NT2/D1 (cell line): ENCODE measurements around the gene RGS1.

Source experiments
- DNase-seq: peaks from one replicate; pipeline ENCODE4 v3.0.0-alpha.2; 2011; ENCODE audit warnings: low read depth, low spot score
- H3K27me3 ChIP-seq: 2 replicates; pipeline ENCODE4 v1.6.0; 2011; ENCODE audit warnings: mild to moderate bottlenecking; ENCODE audit not compliant: insufficient read length, insufficient read depth
- H3K36me3 ChIP-seq: 2 replicates; pipeline ENCODE4 v1.6.1; 2011; ENCODE audit warnings: mild to moderate bottlenecking, low read length, mixed read lengths; ENCODE audit not compliant: insufficient read depth, insufficient read length
- H3K4me1 ChIP-seq: 2 replicates; pipeline ENCODE4 v1.5.1; 2011; ENCODE audit not compliant: insufficient read depth, insufficient read length
- H3K4me3 ChIP-seq: 2 replicates; pipeline ENCODE4 v1.5.1; 2011; ENCODE audit warnings: low read depth; ENCODE audit not compliant: insufficient read length
- H3K9ac ChIP-seq: 2 replicates; pipeline ENCODE4 v1.6.0; 2011; ENCODE audit warnings: low read depth; ENCODE audit not compliant: insufficient read length
- H3K9me3 ChIP-seq: 2 replicates; pipeline ENCODE4 v1.5.1; 2011; ENCODE audit warnings: mild to moderate bottlenecking, low read length; ENCODE audit not compliant: insufficient read depth
- SUZ12 ChIP-seq: IDR thresholded peaks from 2 replicates; pipeline ENCODE4 v1.6.1; 2011; ENCODE audit not compliant: insufficient read length, insufficient read depth; ENCODE audit errors: extremely low read depth
- YY1 ChIP-seq: IDR thresholded peaks from 2 replicates; pipeline ENCODE4 v1.6.1; 2011; ENCODE audit not compliant: insufficient read length, insufficient read depth
- ZNF274 ChIP-seq: IDR thresholded peaks from 2 replicates; pipeline ENCODE4 v1.6.1; 2011; ENCODE audit warnings: mild to moderate bottlenecking, low read depth, low read length

The RGS1 gene

GRCh38 chr1:192578144-192578909 is 2.8 kb downstream of the RGS1 start:
- Histone ChIP-seq H3K36me3 (no peaks in the 10 kb centered on the region), H3K27me3 (no peaks in the 10 kb centered on the region), H3K9ac (no peak overlapping the region), H3K4me3 (no peak overlapping the region), H3K4me1 (no peaks in the 10 kb centered on the region), H3K9me3 (no peaks in the 10 kb centered on the region)
- TF ChIP-seq ZNF274, result no peak
- TF ChIP-seq YY1, result no peak
- no peak for TF ChIP-seq SUZ12
- no peak for DNase-seq

DNA sequence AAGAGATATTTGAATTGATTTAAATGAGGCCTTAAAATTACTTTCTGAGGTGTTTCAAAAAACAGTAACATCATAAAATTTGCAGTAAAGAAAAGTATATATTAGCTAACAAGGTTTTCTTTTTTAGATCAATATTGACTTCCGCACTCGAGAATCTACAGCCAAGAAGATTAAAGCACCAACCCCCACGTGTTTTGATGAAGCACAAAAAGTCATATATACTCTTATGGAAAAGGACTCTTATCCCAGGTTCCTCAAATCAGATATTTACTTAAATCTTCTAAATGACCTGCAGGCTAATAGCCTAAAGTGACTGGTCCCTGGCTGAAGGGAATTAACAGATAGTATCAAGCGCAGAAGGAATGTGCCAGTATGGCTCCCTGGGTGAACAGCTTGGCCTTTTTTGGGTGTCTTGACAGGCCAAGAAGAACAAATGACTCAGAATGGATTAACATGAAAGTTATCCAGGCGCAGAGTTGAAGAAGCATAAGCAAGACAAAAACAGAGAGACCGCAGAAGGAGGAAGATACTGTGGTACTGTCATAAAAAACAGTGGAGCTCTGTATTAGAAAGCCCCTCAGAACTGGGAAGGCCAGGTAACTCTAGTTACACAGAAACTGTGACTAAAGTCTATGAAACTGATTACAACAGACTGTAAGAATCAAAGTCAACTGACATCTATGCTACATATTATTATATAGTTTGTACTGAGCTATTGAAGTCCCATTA is 3.6 kb downstream of the RGS1 start:
- no peak for DNase-seq
- Histone ChIP-seq H3K9ac (no peak overlapping the region), H3K36me3 (no peaks in the 10 kb centered on the region), H3K4me3 (no peak overlapping the region), H3K9me3 (no peaks in the 10 kb centered on the region), H3K27me3 (no peaks in the 10 kb centered on the region), H3K4me1 (no peaks in the 10 kb centered on the region)
- no peak for TF ChIP-seq ZNF274
- no peak for TF ChIP-seq SUZ12
- no peak for TF ChIP-seq YY1

DNA sequence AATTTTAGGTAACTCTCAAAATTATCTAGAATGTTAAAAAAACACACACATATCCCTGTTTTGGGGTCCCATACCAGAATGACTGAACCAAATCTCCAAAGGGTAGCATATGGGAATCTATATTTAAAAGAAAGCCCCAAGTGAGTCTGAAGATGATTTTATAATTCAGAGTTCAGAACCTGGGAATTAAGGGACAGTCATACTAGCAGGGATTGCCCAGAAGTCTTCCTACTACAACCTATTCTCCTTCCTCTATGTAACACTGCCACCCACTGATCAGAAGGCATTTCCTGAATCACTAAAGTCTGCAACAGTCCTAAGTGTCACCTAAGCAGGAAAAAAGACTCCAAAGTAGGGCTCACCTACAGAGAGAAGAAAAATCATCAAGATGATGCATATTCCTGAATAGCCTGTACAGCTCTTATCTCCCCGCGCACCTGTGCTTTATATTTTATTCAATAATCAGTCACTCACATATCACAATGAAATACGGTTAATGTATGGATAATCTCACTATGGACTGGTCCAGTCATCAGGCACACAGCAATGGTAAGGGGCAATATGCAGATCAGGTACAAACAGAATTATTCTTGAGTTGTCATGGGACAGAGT is 4.9 kb downstream of the RGS1 start:
- H3K36me3 ChIP-seq, result no peaks in the 10 kb centered on the region
- no peaks in the 10 kb centered on the region for H3K4me1 ChIP-seq
- TF ChIP-seq YY1 (no peak), SUZ12 (no peak), ZNF274 (no peak)
- no peak overlapping the region for H3K4me3 ChIP-seq
- no peak overlapping the region for H3K9ac ChIP-seq
- H3K27me3 ChIP-seq, result no peaks in the 10 kb centered on the region
- peak; percentile 18 for DNase-seq
- no peaks in the 10 kb centered on the region for H3K9me3 ChIP-seq

- Histone ChIP-seq H3K9me3 (no peaks in the 10 kb centered on the region), H3K27me3 (no peaks in the 10 kb centered on the region), H3K36me3 (no peaks in the 10 kb centered on the region), H3K4me3 (no peak overlapping the region), H3K4me1 (no peaks in the 10 kb centered on the region), H3K9ac (no peak overlapping the region)
- no peak for DNase-seq
- TF ChIP-seq YY1 (no peak), ZNF274 (no peak), SUZ12 (no peak)
Observed at GRCh38 chr1:192581131-192581927, 5.8 kb downstream of the RGS1 start.

GRCh38 chr1:192584866-192585265 is 9.3 kb downstream of the RGS1 start:
- Histone ChIP-seq H3K4me1 (no peaks in the 10 kb centered on the region), H3K36me3 (no peaks in the 10 kb centered on the region), H3K4me3 (no peak overlapping the region), H3K9ac (no peak overlapping the region), H3K9me3 (no peaks in the 10 kb centered on the region), H3K27me3 (no peaks in the 10 kb centered on the region)
- TF ChIP-seq ZNF274, result no peak
- no peak for TF ChIP-seq YY1
- no peak for TF ChIP-seq SUZ12
- no peak for DNase-seq

- H3K4me1 ChIP-seq, result no peaks in the 10 kb centered on the region
- TF ChIP-seq YY1, result no peak
- TF ChIP-seq ZNF274, result no peak
- no peak for TF ChIP-seq SUZ12
- no peak overlapping the region for H3K4me3 ChIP-seq
- H3K27me3 ChIP-seq, result no peaks in the 10 kb centered on the region
- no peaks in the 10 kb centered on the region for H3K36me3 ChIP-seq
- no peak for DNase-seq
- no peak overlapping the region for H3K9ac ChIP-seq
- H3K9me3 ChIP-seq, result no peaks in the 10 kb centered on the region
Observed at GRCh38 chr1:192587386-192588266, 12.1 kb downstream of the RGS1 start.
